Bronchial epithelial cell (primary cell): ENCODE measurements around the gene PCDHA8. TPM values are rescaled to one million over a fixed set of nuclear protein-coding genes. Genes with fewer than 3 reads are reported as not detected.
"Not testable (repeated sequence)": the region's sequence is repeated elsewhere in the genome, so short reads cannot be mapped to it uniquely, and the experiment has no call there.

Experiments
- DNase-seq: peaks from one replicate; pipeline ENCODE4 v3.0.0-alpha.2; 2010; ENCODE audit warnings: low read depth
- FAIRE-seq: peaks from 2 replicates; lab custom pipeline; 2011; peaks lifted over from hg19 to GRCh38; lab: Jason Lieb, UNC
- H3K27me3 ChIP-seq: 2 replicates; pipeline ENCODE4 v1.5.1; 2011; ENCODE audit warnings: low read length; ENCODE audit not compliant: control insufficient read depth, insufficient read depth
- H3K36me3 ChIP-seq: 2 replicates; pipeline ENCODE4 v1.5.1; 2011; ENCODE audit warnings: low read length; ENCODE audit not compliant: control insufficient read depth, insufficient read depth
- H3K4me3 ChIP-seq: 2 replicates; pipeline ENCODE4 v1.5.1; 2011; ENCODE audit warnings: mild to moderate bottlenecking, low read depth, low read length, control low read depth
- total RNA-seq: library from RNA; depleted of rRNA; stranded (reverse); fragments of >200 nt; gene quantifications from 2 replicates; pipeline ENCODE4 v1.2.1, GENCODE V29; 2014
- TF ChIP-seq, protein P1 (sequence below): IDR thresholded peaks from 2 replicates; pipeline ENCODE4 v1.5.1; 2011; ENCODE audit warnings: mild to moderate bottlenecking, moderate library complexity, low read length, control low read depth, inconsistent platforms; ENCODE audit not compliant: insufficient read depth, severe bottlenecking

The PCDHA8 gene
- total RNA-seq, 1 donor from 2014 or later = not detected

DNA sequence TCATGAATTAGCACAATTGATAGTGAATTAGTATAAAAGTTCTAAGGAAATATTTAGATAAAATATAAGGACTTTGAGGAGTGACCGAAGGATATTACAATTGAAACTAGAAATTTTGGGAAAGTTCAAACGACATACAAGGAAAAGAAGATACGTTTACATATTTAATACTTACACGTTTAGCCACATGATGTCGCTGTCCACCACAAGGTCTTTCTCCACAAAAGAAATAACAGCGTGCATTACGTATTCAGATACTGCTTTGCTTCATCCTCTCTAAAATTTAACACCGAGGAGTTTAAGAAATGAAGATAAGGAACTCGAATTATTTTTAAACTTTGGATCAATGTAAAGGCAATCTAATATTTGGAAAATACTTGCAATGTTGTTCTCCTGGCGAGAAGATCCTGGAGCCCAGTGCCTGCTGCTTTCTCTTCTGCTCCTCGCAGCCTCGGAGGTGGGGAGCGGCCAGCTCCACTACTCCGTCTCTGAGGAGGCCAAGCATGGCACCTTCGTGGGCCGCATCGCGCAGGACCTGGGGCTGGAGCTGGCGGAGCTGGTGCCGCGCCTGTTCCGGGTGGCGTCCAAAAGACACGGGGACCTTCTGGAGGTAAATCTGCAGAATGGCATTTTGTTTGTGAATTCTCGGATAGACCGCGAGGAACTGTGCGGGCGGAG, 40.0 kb upstream of the PCDHA8 start, which contains the start of gene PCDHA3:
PCDHA3 (plus strand) TSS at position 242 of the 678 bp plus-strand sequence.
- H3K36me3 ChIP-seq = no peaks in the 10 kb centered on the region
- FAIRE-seq (no peak), DNase-seq (peak; percentile 13)
- TF ChIP-seq, protein P1, sequence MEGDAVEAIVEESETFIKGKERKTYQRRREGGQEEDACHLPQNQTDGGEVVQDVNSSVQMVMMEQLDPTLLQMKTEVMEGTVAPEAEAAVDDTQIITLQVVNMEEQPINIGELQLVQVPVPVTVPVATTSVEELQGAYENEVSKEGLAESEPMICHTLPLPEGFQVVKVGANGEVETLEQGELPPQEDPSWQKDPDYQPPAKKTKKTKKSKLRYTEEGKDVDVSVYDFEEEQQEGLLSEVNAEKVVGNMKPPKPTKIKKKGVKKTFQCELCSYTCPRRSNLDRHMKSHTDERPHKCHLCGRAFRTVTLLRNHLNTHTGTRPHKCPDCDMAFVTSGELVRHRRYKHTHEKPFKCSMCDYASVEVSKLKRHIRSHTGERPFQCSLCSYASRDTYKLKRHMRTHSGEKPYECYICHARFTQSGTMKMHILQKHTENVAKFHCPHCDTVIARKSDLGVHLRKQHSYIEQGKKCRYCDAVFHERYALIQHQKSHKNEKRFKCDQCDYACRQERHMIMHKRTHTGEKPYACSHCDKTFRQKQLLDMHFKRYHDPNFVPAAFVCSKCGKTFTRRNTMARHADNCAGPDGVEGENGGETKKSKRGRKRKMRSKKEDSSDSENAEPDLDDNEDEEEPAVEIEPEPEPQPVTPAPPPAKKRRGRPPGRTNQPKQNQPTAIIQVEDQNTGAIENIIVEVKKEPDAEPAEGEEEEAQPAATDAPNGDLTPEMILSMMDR = peak; percentile 2
- H3K4me3 ChIP-seq = no peak within 1 kb of the TSS
- no peaks in the 10 kb centered on the region for H3K27me3 ChIP-seq

DNA sequence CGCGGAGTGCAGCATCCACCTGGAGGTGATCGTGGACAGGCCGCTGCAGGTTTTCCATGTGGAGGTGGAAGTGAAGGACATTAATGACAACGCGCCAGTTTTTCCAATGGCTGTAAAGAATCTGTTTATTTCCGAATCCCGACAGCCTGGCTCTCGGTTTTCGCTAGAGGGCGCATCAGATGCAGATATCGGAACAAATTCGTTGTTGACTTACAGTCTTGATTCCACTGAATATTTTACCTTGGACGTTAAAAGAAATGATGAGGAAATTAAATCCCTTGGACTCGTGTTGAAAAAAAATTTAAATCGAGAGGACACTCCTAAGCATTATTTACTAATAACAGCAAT, 39.5 kb upstream of the PCDHA8 start:
- no peak for DNase-seq
- FAIRE-seq = no peak
- TF ChIP-seq, protein P1 = no peak
- H3K4me3 ChIP-seq = no peak overlapping the region
- no peaks in the 10 kb centered on the region for H3K36me3 ChIP-seq
- no peaks in the 10 kb centered on the region for H3K27me3 ChIP-seq

DNA sequence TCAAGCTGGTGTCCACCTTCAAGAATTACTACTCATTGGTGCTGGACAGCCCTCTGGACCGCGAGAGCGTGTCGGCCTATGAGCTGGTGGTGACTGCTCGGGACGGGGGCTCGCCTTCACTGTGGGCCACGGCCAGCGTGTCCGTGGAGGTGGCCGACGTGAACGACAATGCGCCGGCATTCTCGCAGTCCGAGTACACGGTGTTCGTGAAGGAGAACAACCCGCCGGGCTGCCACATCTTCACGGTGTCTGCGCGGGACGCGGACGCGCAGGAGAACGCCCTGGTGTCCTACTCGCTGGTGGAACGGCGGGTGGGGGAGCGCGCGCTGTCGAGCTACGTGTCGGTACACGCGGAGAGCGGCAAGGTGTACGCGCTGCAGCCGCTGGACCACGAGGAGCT, 38.6 kb upstream of the PCDHA8 start:
- H3K36me3 ChIP-seq, H3K27me3 ChIP-seq, H3K4me3 ChIP-seq, DNase-seq, FAIRE-seq: not testable (repeated sequence)

DNA sequence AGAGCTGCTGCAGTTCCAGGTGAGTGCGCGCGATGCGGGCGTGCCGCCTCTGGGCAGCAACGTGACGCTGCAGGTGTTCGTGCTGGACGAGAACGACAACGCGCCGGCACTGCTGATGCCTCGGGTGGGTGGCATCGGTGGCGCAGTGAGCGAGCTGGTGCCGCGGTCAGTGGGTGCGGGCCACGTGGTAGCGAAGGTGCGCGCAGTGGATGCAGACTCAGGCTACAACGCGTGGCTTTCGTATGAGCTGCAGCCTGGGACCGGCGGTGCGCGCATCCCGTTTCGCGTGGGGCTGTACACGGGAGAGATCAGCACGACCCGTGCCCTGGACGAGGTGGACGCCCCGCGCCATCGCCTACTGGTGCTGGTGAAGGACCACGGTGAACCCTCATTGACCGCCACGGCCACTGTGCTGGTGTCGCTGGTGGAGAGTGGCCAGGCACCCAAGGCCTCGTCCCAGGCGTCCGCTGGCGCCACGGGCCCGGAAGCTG, 38.2 kb upstream of the PCDHA8 start:
- DNase-seq (no peak), FAIRE-seq (no peak)
- TF ChIP-seq, protein P1 = no peak
- Histone ChIP-seq H3K27me3 (no peaks in the 10 kb centered on the region), H3K36me3 (no peaks in the 10 kb centered on the region), H3K4me3 (no peak overlapping the region)

DNA sequence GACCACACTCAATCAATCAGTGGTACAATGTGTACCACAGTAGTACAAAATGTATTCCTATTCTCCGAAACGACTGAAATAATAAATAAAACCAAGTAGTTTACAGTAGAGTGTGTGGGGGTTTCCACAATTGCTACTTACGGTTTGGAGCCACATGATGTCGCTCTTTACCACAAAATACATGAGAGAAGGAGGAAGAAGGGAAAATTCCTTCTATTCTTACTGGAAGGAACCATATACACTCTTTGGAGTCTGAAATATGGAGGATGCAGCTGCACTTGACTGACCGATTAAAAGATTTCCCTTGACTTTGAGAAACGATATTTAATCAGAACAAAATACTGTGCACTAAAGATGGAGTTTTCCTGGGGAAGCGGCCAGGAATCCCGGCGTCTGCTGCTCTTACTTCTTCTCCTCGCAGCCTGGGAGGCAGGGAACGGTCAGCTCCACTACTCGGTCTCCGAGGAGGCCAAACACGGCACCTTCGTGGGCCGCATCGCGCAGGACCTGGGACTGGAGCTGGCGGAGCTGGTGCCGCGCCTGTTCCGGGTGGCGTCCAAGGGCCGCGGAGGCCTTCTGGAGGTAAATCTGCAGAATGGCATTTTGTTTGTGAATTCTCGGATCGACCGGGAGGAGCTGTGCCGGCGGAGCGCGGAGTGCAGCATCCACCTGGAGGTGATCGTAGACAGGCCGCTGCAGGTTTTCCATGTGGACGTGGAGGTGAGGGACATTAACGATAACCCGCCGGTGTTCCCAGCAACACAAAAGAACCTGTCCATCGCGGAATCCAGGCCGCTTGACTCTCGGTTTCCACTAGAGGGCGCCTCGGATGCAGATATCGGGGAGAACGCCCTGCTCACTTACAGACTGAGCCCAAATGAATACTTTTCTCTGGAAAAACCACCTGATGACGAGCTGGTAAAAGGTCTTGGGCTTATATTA, 33.9 kb upstream of the PCDHA8 start, which contains the start of gene PCDHA4:
PCDHA4 (plus strand) TSS at position 235 of the 942 bp plus-strand sequence.
- Histone ChIP-seq H3K4me3 (peak within 1 kb of the TSS; percentile 26), H3K27me3 (no peaks in the 10 kb centered on the region), H3K36me3 (no peaks in the 10 kb centered on the region)
- TF ChIP-seq, protein P1 = peak; percentile 27
- FAIRE-seq = no peak
- no peak for DNase-seq

DNA sequence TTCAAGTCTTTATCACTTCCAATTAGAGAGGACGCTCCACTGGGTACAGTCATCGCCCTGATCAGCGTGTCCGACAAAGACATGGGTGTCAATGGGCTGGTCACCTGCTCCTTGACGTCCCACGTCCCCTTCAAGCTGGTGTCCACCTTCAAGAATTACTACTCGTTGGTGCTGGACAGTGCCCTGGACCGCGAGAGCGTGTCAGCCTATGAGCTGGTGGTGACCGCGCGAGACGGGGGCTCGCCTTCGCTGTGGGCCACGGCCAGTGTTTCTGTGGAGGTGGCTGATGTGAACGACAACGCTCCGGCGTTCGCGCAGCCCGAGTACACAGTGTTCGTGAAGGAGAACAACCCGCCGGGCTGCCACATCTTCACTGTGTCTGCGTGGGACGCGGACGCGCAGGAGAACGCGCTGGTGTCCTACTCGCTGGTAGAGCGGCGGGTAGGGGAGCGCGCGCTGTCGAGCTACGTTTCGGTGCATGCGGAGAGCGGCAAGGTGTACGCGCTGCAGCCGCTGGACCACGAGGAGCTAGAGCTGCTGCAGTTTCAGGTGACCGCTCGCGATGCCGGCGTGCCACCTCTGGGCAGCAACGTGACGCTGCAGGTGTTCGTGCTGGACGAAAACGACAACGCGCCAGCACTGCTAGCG, 32.6 kb upstream of the PCDHA8 start:
- H3K27me3 ChIP-seq, H3K36me3 ChIP-seq, H3K4me3 ChIP-seq, DNase-seq, FAIRE-seq: not testable (repeated sequence)
